NCI-H2107 (cell line): ENCODE data around the gene FOXD3.

Source experiments
- DNase-seq: peaks from one replicate; lab custom pipeline; 2025; lab: John Stamatoyannopoulos, UW

Gene FOXD3

DNA sequence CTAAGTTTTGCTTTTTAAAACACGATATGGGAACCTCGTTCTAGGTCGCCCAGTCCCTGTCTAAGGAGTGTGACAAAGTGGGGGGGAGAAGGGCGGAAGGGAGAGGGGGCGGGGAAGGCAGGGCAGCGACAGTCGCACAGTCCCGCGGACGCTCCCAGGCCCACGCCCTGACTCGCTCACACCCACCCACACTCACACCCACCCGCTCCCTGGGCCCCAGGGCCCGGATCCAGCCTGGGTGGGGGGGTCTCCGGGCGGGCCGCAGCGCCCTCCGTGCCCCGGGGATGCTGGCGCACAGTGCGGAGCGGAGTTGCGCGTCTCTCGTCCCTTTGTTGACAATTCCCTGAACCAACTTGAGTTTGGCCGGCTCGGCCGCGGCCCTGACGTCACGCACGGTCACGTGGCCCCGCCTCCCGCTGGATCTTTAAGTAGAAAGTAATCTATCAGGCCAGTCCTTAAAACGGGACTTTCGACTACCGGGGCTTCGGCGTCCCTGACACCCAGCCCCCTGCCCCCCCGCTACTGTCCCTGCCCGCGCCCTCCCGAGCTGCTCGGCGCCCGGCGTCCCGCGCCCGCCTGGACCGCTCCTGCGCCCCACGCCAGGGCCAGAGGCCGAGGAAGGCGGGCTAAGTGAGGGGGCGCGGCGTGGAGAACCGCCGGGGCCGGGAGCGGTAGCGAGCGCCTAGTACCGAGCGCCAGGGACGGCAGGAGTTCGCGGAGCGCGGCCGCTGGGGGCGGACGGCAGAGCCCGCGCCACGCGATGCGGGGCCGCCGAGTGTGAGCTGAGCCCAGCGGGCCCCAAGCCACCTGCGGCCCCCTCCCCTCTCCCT lies at the start of gene FOXD3:
FOXD3 (plus strand) TSS at position 454 of the 830 bp plus-strand sequence. CDS start 492 bp downstream, outside the sequence.
- peak; percentile 44 for DNase-seq

DNA sequence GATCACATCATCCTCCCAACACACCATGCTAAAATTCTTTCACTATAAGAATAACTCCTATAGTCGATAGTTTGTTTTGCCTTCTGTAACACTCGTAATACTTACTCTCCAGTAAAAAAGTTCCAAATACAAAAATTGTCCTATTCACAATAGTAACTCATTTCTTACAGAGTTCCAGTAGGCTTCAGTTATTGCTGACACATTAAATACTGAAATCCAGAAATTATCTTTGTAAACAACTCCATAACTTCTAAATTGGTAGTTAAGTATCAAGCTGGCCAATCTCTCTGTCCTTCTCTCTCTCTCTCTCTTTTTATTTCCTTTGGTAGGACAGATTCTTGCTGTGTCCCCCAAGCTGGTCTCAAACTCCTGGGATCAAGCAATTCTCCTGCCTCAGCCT lies 49.6 kb upstream of the FOXD3 start:
- DNase-seq, result no peak

DNA sequence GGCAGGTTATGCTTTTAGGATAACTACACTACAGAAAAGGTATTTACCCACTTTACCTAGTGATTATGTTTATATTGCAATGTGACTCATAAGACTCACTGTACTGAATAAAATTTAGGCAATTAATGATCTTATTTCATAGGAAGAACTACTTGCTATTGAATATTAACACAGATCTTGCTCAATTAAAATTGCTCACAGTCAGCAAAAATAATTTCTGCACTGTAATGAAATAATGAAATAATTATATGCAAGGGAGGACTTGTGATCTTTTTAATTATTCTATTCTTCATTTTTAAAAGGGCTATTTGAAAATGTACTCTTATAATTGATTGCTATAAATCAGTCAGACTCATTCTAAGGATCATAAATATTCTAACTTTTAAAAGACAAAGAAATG lies 48.0 kb upstream of the FOXD3 start:
- DNase-seq, result no peak

DNA sequence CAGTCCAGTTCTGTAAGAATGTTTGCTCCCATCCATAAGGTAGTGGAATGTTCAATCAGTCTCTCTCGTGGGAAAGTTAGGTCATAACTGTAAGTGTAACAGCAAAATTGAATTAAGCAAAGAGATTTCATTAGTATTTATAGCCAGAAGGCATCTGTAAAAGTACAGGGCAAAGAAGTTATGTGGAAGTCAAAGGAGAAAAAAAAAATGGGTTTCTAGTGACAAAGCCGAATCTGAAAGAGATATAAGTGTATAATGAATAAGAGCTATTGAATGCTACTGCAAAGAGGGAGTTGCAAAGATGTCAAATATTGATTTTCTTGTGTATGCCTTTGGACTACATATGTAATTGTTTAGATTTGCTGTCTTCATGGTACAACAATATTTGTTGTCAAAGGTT lies 47.4 kb upstream of the FOXD3 start:
- no peak for DNase-seq

DNA sequence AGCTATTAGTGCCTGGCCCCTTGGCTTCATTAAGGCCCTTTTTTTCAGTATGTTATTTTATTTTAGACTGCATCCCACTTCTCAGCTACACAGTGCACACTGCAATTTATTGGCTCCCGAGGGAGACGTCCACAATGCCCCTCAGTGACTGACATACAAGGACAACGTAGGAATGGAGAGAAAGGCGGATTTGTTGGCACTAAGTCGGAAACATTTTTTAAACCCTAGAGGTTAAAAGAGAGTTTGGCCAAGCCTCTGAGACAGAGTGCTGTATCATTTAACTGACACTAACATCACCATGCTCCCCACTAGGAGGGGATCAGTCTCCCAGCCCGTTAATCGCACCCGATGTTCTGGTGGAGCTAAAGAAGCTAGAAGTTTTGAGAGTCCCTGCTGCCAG lies 45.7 kb upstream of the FOXD3 start:
- no peak for DNase-seq

DNA sequence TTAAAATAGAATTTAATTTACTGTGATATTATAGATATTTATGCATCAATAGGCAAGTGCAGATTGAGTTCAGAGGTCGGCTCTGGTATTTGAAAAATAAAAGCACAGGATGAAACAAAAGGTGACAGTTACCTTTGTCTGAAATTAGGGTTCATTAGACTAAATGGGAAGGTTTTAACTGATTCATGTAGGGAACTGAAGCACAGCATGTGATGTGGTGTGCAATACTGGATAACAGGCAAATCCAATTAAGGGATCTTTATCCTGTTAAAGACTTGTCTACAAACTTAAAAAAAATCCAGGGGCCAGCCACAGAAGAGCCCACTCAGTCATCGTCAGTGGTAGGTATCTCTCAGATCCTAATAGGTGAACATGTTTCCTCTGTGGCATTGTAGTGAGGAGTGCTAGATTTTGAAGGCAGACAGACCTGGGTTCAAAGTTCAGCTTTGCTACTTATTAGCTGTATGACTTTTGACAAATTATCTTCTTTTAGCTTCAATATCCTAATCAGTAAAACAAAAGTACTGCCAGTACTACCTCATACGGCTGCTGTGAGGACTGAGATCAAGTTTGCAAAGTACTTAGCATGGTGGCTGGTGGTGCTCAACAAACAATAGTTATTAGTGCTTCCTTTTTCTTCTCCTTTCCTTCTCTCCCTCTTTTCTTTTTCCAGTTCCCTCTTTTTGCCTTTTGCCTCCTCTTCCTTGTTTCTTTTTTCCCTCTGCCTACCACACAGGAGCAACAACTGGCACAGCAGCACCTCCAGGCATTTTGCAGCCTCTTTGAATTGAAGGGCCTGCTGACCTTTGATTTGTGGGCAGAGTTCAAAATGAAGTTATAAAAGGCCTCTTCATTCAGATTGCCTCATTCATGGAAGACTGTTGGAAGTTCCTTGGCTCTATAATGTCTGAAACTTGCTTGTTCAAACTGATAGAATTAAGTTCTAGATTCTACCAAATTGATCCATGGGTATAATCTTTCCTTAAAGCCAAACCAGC lies 44.9 kb upstream of the FOXD3 start:
- DNase-seq, result no peak

- no peak for DNase-seq
Measured at GRCh38 chr1:63281753-63282152, 40.6 kb upstream of the FOXD3 start.

DNA sequence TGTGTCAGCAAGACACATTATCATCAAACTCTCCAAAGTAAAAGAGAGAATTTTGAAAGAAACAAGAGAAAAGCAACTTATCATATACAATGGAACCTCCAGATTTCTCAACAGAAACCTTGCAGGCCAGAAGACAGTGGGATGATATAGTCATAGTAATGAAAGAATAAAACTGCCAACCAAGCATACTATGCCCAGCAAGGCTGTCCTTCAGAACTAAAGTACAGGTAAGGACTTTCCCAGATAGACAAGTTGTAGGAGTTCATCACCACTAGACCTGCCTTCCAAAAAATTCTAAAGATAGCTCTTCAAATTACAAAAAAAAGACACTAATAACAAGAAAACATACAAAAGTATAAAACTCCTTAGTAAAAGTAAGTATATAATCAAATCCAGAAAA lies 33.2 kb upstream of the FOXD3 start:
- DNase-seq, result no peak

- no peak for DNase-seq
Measured at GRCh38 chr1:63294803-63295594, 27.4 kb upstream of the FOXD3 start.

GRCh38 chr1:63304410-63304809 lies 18.0 kb upstream of the FOXD3 start:
- DNase-seq, result no peak

- DNase-seq, result no peak
Measured at GRCh38 chr1:63305043-63305442, 17.3 kb upstream of the FOXD3 start.

GRCh38 chr1:63307196-63307794 lies 15.1 kb upstream of the FOXD3 start:
- no peak for DNase-seq

- DNase-seq, result no peak
Measured at GRCh38 chr1:63316598-63316983, 5.8 kb upstream of the FOXD3 start.

GRCh38 chr1:63316984-63317816 lies 5.2 kb upstream of the FOXD3 start:
- peak; percentile 77 for DNase-seq

GRCh38 chr1:63317817-63318152 lies 4.6 kb upstream of the FOXD3 start:
- no peak for DNase-seq

DNA sequence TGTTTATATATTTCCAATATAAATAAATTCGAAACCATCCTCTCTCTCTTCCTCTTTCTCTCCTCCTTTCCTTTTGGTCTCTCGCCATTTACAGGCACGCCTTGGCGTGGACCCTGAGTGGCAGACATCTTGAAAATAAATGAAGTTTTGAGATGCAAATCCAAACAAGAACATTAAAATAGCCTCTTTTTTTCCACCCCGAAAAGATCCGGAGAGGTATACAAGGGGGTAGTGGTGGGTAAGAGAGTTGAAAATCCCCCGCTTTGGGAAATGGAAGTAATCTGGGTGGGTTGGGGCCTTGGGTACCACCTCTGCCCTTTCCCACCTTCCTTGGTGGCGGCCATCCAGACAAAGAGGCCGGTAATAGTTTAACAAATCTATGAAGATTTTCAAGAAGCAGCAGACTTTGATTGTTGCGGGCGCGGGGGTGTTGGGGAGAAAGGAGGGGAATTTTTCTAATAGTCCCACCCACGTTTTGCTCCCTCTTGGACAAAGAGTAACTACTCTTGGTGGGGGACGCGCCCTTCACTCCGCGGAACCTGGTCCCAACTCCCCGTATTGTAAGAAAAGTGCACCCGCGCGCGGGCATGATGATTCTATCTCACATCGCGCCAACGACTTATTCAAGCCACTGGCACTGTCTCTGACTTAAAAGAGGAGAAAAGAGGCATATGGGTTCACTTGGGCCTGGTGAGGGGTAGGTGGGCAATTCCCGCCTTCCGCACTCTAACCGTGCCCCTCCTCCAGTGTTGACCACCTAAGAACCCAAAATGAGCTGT lies 4.0 kb upstream of the FOXD3 start:
- DNase-seq, result no peak

- no peak for DNase-seq
Measured at GRCh38 chr1:63319046-63320021, 3.0 kb upstream of the FOXD3 start.

- DNase-seq, result no peak
Measured at GRCh38 chr1:63320022-63320721, 2.2 kb upstream of the FOXD3 start.
